GM12878 (cell line): ENCODE measurements around the gene PUM2.

ENCODE experiments used
- LARP7 ChIP-seq: fragments of 450-650 bp; IDR thresholded peaks from 2 replicates; pipeline ENCODE4 v1.6.1; 2017; ENCODE audit warnings: mild to moderate bottlenecking
- SIN3A ChIP-seq: IDR thresholded peaks from 2 replicates; pipeline ENCODE4 v1.6.1; 2012; ENCODE audit warnings: low read depth, low read length, improper control_type of control experiment

DNA sequence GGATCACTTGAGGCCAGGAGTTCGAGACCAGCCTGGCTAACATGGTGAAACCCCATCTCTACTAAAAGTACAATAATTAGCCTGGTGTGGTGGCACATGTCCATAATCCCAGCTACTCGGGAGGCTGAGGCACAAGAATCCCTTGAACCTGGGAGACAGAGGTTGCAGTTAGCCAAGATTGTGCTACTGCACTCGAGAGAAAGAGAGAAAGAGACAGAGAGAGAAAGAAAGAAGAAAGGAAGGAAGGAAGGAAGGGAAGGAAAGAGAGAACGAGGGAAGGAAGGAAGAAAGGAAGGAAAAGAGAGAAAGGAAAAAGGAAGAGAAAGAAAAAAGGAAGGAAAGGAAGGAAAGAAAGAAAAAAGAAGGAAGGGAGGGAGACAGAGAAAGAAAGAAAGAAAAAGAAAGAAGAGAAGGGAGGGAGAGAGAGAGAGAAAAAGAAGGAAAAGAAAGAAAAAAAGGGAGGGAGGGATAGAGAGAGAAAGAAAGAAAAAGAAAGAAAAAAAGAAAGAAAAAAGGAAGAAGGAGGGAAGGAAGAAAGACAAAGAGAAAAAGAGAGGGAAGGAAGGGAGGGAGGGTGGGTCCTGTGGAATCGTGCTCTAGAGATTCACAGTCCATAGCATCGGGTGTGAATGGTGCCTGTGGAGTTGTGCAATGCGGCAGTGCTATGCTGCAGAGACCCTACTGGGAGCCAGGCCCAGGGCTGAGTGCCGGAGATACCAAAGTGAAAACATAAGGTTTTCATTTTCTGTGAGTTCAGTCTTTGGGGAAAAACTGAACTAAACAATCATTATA lies 121.1 kb downstream of the PUM2 start:
- TF ChIP-seq SIN3A (no peak), LARP7 (no peak)
